MG63 (cell line): Measurements from ENCODE around the gene CDCA4. TPM values are rescaled to one million over a fixed set of nuclear protein-coding genes. Genes with fewer than 3 reads are reported as not detected.

Source experiments
- DNase-seq: peaks from one replicate; pipeline ENCODE4 v3.0.0-alpha.2; 2020
- H3K27me3 ChIP-seq: fragments of 250-450 bp; sonication (Bioruptor Pico); 2 replicates; pipeline ENCODE4 v1.5.1; 2020; ENCODE audit warnings: mild to moderate bottlenecking, moderate library complexity
- H3K36me3 ChIP-seq: fragments of 250-450 bp; sonication (Bioruptor Pico); 2 replicates; pipeline ENCODE4 v1.5.1; 2020; ENCODE audit warnings: mild to moderate bottlenecking, moderate library complexity
- H3K4me3 ChIP-seq: fragments of 250-450 bp; sonication (Bioruptor Pico); 2 replicates; pipeline ENCODE4 v1.5.1; 2020; ENCODE audit warnings: mild to moderate bottlenecking, moderate library complexity
- H3K9me3 ChIP-seq: fragments of 250-450 bp; sonication (Bioruptor Pico); 2 replicates; pipeline ENCODE4 v1.5.1; 2020; ENCODE audit warnings: mild to moderate bottlenecking, moderate library complexity
- total RNA-seq: library from RNA; depleted of rRNA; stranded (reverse); fragments of >200 nt; shearing (Covaris generic); gene quantifications from 2 replicates; pipeline ENCODE4 v1.2.3, GENCODE V29; 2014; ENCODE audit warnings: low replicate concordance

Gene CDCA4
- total RNA-seq, 1 experiment from 2014 or later, result 49.7 TPM

GRCh38 chr14:105026033-105026785 is 5.3 kb upstream of the CDCA4 start:
- H3K9me3 ChIP-seq, result no peaks in the 10 kb centered on the region
- H3K4me3 ChIP-seq, result no peak overlapping the region
- DNase-seq, result no peak
- H3K36me3 ChIP-seq, result no peaks in the 10 kb centered on the region
- no peaks in the 10 kb centered on the region for H3K27me3 ChIP-seq

- no peak for DNase-seq
Measured at GRCh38 chr14:105025429-105025828, 4.5 kb upstream of the CDCA4 start.

GRCh38 chr14:105023791-105024480 is 3.1 kb upstream of the CDCA4 start:
- DNase-seq, result peak; percentile 15
- Histone ChIP-seq H3K27me3 (no peaks in the 10 kb centered on the region), H3K9me3 (no peaks in the 10 kb centered on the region), H3K4me3 (no peak overlapping the region), H3K36me3 (peaks cover 9% of the 10 kb centered on the region)

More at GRCh38 chr14:105025429-105025828, 4.5 kb upstream of the CDCA4 start:
- Histone ChIP-seq H3K27me3 (no peaks in the 10 kb centered on the region), H3K36me3 (no peaks in the 10 kb centered on the region; the same call in 1 of the 2 replicates), H3K9me3 (no peaks in the 10 kb centered on the region), H3K4me3 (no peak overlapping the region)

- peak; percentile 19 for DNase-seq
- Histone ChIP-seq H3K9me3 (no peaks in the 10 kb centered on the region), H3K4me3 (no peak overlapping the region), H3K27me3 (no peaks in the 10 kb centered on the region), H3K36me3 (peaks cover 9% of the 10 kb centered on the region)
Measured at GRCh38 chr14:105023144-105023543, 2.3 kb upstream of the CDCA4 start.

GRCh38 chr14:105022276-105022670 is 1.4 kb upstream of the CDCA4 start:
- no peaks in the 10 kb centered on the region for H3K9me3 ChIP-seq
- no peaks in the 10 kb centered on the region for H3K27me3 ChIP-seq
- peaks cover 9% of the 10 kb centered on the region for H3K36me3 ChIP-seq
- peak overlapping the region; percentile 76 for H3K4me3 ChIP-seq
- no peak for DNase-seq

- H3K36me3 ChIP-seq, result peaks cover 10% of the 10 kb centered on the region
- no peaks in the 10 kb centered on the region for H3K27me3 ChIP-seq
- DNase-seq, result peak; percentile 30
- H3K9me3 ChIP-seq, result no peaks in the 10 kb centered on the region
- peak overlapping the region; percentile 76 for H3K4me3 ChIP-seq
Measured at GRCh38 chr14:105021656-105022275, 883 bp upstream of the CDCA4 start.

GRCh38 chr14:105019861-105020814 is 745 bp downstream of the CDCA4 start:
- Histone ChIP-seq H3K4me3 (peak overlapping the region; percentile 72), H3K27me3 (no peaks in the 10 kb centered on the region), H3K9me3 (no peaks in the 10 kb centered on the region), H3K36me3 (peaks cover 18% of the 10 kb centered on the region)
- DNase-seq, result no peak

- H3K36me3 ChIP-seq, result peaks cover 18% of the 10 kb centered on the region
- no peaks in the 10 kb centered on the region for H3K27me3 ChIP-seq
- DNase-seq, result no peak
- no peaks in the 10 kb centered on the region for H3K9me3 ChIP-seq
- peak overlapping the region; percentile 72; the same call in 1 of the 2 replicates for H3K4me3 ChIP-seq
Measured at GRCh38 chr14:105018414-105018813, 2.5 kb downstream of the CDCA4 start.

GRCh38 chr14:105015905-105016304 is 5.0 kb downstream of the CDCA4 start:
- no peaks in the 10 kb centered on the region for H3K9me3 ChIP-seq
- H3K36me3 ChIP-seq, result peaks cover 24% of the 10 kb centered on the region
- DNase-seq, result no peak
- no peaks in the 10 kb centered on the region for H3K27me3 ChIP-seq
- no peak overlapping the region for H3K4me3 ChIP-seq

GRCh38 chr14:105015242-105015641 is 5.6 kb downstream of the CDCA4 start:
- no peaks in the 10 kb centered on the region for H3K9me3 ChIP-seq
- no peak for DNase-seq
- peaks cover 30% of the 10 kb centered on the region for H3K36me3 ChIP-seq
- H3K27me3 ChIP-seq, result no peaks in the 10 kb centered on the region
- no peak overlapping the region for H3K4me3 ChIP-seq

GRCh38 chr14:105014631-105015030 is 6.3 kb downstream of the CDCA4 start:
- Histone ChIP-seq H3K27me3 (no peaks in the 10 kb centered on the region), H3K9me3 (no peaks in the 10 kb centered on the region), H3K36me3 (peaks cover 31% of the 10 kb centered on the region), H3K4me3 (no peak overlapping the region)
- no peak for DNase-seq

- Histone ChIP-seq H3K4me3 (no peak overlapping the region), H3K9me3 (no peaks in the 10 kb centered on the region), H3K36me3 (peaks cover 30% of the 10 kb centered on the region), H3K27me3 (no peaks in the 10 kb centered on the region)
- no peak for DNase-seq
Measured at GRCh38 chr14:105014032-105014431, 6.9 kb downstream of the CDCA4 start.

GRCh38 chr14:105013150-105013785 is 7.6 kb downstream of the CDCA4 start:
- no peaks in the 10 kb centered on the region for H3K9me3 ChIP-seq
- peaks cover 36% of the 10 kb centered on the region for H3K36me3 ChIP-seq
- H3K27me3 ChIP-seq, result no peaks in the 10 kb centered on the region
- H3K4me3 ChIP-seq, result no peak overlapping the region
- no peak for DNase-seq

GRCh38 chr14:105012171-105012985 is 8.5 kb downstream of the CDCA4 start:
- Histone ChIP-seq H3K36me3 (peaks cover 39% of the 10 kb centered on the region), H3K27me3 (no peaks in the 10 kb centered on the region)
- DNase-seq, result no peak

GRCh38 chr14:105011312-105011990 is 9.4 kb downstream of the CDCA4 start:
- Histone ChIP-seq H3K27me3 (no peaks in the 10 kb centered on the region), H3K36me3 (peaks cover 36% of the 10 kb centered on the region), H3K4me3 (no peak overlapping the region), H3K9me3 (no peaks in the 10 kb centered on the region)
- DNase-seq, result no peak

More at GRCh38 chr14:105012171-105012985, 8.5 kb downstream of the CDCA4 start:
- Histone ChIP-seq H3K4me3 (no peak overlapping the region), H3K9me3 (no peaks in the 10 kb centered on the region)
